GM23338 (cell line): Measurements from ENCODE around the gene DNAH17. TPM values are rescaled to one million over a fixed set of nuclear protein-coding genes. Genes with fewer than 3 reads are reported as not detected.

Experiments
- ATAC-seq: fragments of 200-7000 bp; cut with Tn5 transposase; 3 replicates; pipeline ENCODE4 v1.9.1; 2020
- DNase-seq: peaks from one replicate; pipeline ENCODE4 v3.0.0-alpha.2; 2015; ENCODE audit warnings: low spot score
- H2AFZ ChIP-seq: fragments of 200-600 bp; sonication (generic); 2 replicates; pipeline ENCODE4 v1.8.0; 2016; ENCODE audit warnings: antibody characterized with exemption, mild to moderate bottlenecking, moderate library complexity
- H3F3A ChIP-seq: fragments of 200-600 bp; sonication (generic); replicated peaks from 2 replicates; pipeline ENCODE4 v1.8.0; 2017; ENCODE audit warnings: antibody characterized with exemption, mixed run types, low read depth
- H3K27ac ChIP-seq: fragments of 200-600 bp; sonication (generic); 2 replicates; pipeline ENCODE4 v1.6.1; 2016; ENCODE audit warnings: low read depth
- H3K27me3 ChIP-seq: fragments of 200-600 bp; sonication (generic); 2 replicates; pipeline ENCODE4 v1.8.0; 2016; ENCODE audit warnings: mild to moderate bottlenecking, mixed run types, moderate library complexity; ENCODE audit not compliant: insufficient read depth
- H3K36me3 ChIP-seq: fragments of 200-600 bp; sonication (generic); 2 replicates; pipeline ENCODE4 v1.8.0; 2016; ENCODE audit warnings: mild to moderate bottlenecking; ENCODE audit not compliant: insufficient read depth
- H3K4me1 ChIP-seq: fragments of 200-600 bp; sonication (generic); 2 replicates; pipeline ENCODE4 v1.8.0; 2016; ENCODE audit warnings: mild to moderate bottlenecking, moderate library complexity; ENCODE audit not compliant: insufficient read depth
- H3K4me2 ChIP-seq: fragments of 200-600 bp; sonication (generic); 2 replicates; pipeline ENCODE4 v1.7.1; 2017; ENCODE audit warnings: mixed run types
- H3K4me3 ChIP-seq: fragments of 200-600 bp; sonication (generic); 2 replicates; pipeline ENCODE4 v1.6.1; 2016; ENCODE audit warnings: mixed run types
- H3K79me2 ChIP-seq: fragments of 200-600 bp; sonication (generic); replicated peaks from 2 replicates; pipeline ENCODE4 v1.8.0; 2017; ENCODE audit warnings: mild to moderate bottlenecking; ENCODE audit not compliant: insufficient read depth
- H3K9me2 ChIP-seq: fragments of 200-600 bp; sonication (generic); 2 replicates; pipeline ENCODE4 v1.8.0; 2017; ENCODE audit not compliant: insufficient read depth
- H4K20me1 ChIP-seq: fragments of 200-600 bp; sonication (generic); replicated peaks from 2 replicates; pipeline ENCODE4 v1.8.0; 2017; ENCODE audit warnings: mild to moderate bottlenecking; ENCODE audit not compliant: insufficient read depth
- H3K27ac Mint-ChIP-seq: 2 replicates; pipeline ENCODE4 v1.8.0; 2020; ENCODE audit warnings: inconsistent platforms, mild to moderate bottlenecking, moderate library complexity, mixed read lengths
- H3K27me3 Mint-ChIP-seq: 3 replicates; pipeline ENCODE4 v1.8.0; 2022; ENCODE audit warnings: low read depth, mild to moderate bottlenecking, moderate library complexity, mixed read lengths, inconsistent platforms; ENCODE audit not compliant: insufficient read depth, poor library complexity
- H3K36me3 Mint-ChIP-seq: 3 replicates; pipeline ENCODE4 v1.8.0; 2021; ENCODE audit warnings: low read depth, mild to moderate bottlenecking, inconsistent platforms, moderate library complexity, mixed read lengths
- H3K4me1 Mint-ChIP-seq: 3 replicates; pipeline ENCODE4 v1.8.0; 2020; ENCODE audit warnings: mild to moderate bottlenecking, inconsistent platforms, mixed read lengths
- H3K4me3 Mint-ChIP-seq: 3 replicates; pipeline ENCODE4 v1.8.0; 2021; ENCODE audit warnings: moderate library complexity, mild to moderate bottlenecking, inconsistent platforms, mixed read lengths
- H3K9me3 Mint-ChIP-seq: 3 replicates; pipeline ENCODE4 v1.8.0; 2020; ENCODE audit warnings: moderate library complexity, mild to moderate bottlenecking, inconsistent platforms, mixed read lengths
- CREB1 ChIP-seq: fragments of 250-450 bp; sonication (Bioruptor Pico); IDR thresholded peaks from 2 replicates; pipeline ENCODE4 v1.5.0; 2020; ENCODE audit warnings: low read depth, mild to moderate bottlenecking, moderate library complexity
- JUNB ChIP-seq: IDR thresholded peaks from one replicate; pipeline ENCODE4 v1.6.1; 2016; ENCODE audit warnings: antibody characterized with exemption; ENCODE audit not compliant: unreplicated experiment
- REST ChIP-seq: IDR thresholded peaks from one replicate; pipeline ENCODE4 v1.6.1; 2018; ENCODE audit warnings: antibody characterized with exemption; ENCODE audit not compliant: unreplicated experiment
- ZNF331 ChIP-seq: fragments of 250-450 bp; sonication (Bioruptor Pico); IDR thresholded peaks from 2 replicates; pipeline ENCODE4 v1.5.0; 2020; ENCODE audit warnings: low read depth, mild to moderate bottlenecking, moderate library complexity
- ZNF462 ChIP-seq: fragments of 250-450 bp; sonication (Bioruptor Pico); IDR thresholded peaks from 2 replicates; pipeline ENCODE4 v1.5.0; 2020; ENCODE audit warnings: mild to moderate bottlenecking, moderate library complexity
- polyA plus RNA-seq: library from polyadenylated mRNA; unstranded; fragments of >200 nt; fragmentation: Nextera tagmentation; extraction: Ambion mirVana; gene quantifications from 2 replicates; pipeline ENCODE4 v1.2.1, GENCODE V29; 2016
- total RNA-seq: library from RNA; depleted of rRNA; stranded (reverse); fragments of >200 nt; shearing (Covaris generic); gene quantifications from 2 replicates; pipeline ENCODE4 v1.2.3, GENCODE V29; 2014

The DNAH17 gene
- total and polyA plus RNA-seq, 2 experiments from 2014 or later = 0.59 to 2.0 TPM

- TF ChIP-seq ZNF462 (CRISPR knock-in tag) = no peak
Observed at GRCh38 chr17:78621720-78622490, 44.7 kb upstream of the DNAH17 start (continued).

GRCh38 chr17:78620099-78620498 is 42.9 kb upstream of the DNAH17 start:
- H3K4me3 ChIP-seq = no peak overlapping the region
- Mint-ChIP-seq H3K27me3 (peaks cover 3% of the 10 kb centered on the region), H3K27ac (no peak overlapping the region), H3K36me3 (0 out of 3 replicates have a peak, but pooled peaks cover 2% of the 10 kb centered on the region), H3K4me3 (no peak overlapping the region), H3K9me3 (peaks cover 3% of the 10 kb centered on the region; the same call in 1 of the 3 replicates), H3K4me1 (peaks cover 2% of the 10 kb centered on the region; the same call in 2 of the 3 replicates)
- H3K4me1 ChIP-seq = no peaks in the 10 kb centered on the region
- no peak overlapping the region for H3K27ac ChIP-seq
- no peaks in the 10 kb centered on the region for H4K20me1 ChIP-seq
- H3F3A ChIP-seq = no peaks in the 10 kb centered on the region
- no peak for DNase-seq
- no peak overlapping the region for H3K4me2 ChIP-seq
- no peaks in the 10 kb centered on the region for H3K36me3 ChIP-seq
- ATAC-seq = no peak
- no peak overlapping the region for H2AFZ ChIP-seq
- no peaks in the 10 kb centered on the region for H3K79me2 ChIP-seq
- no peaks in the 10 kb centered on the region for H3K27me3 ChIP-seq
- H3K9me2 ChIP-seq = no peaks in the 10 kb centered on the region
- no peak for TF ChIP-seq JUNB
- TF ChIP-seq CREB1 (CRISPR knock-in tag) = no peak
- TF ChIP-seq ZNF331 = no peak
- no peak for TF ChIP-seq REST
